AG04450 (cell line): ENCODE results near the gene RUBCN. TPM values are rescaled to one million over a fixed set of nuclear protein-coding genes. Genes with fewer than 3 reads are reported as not detected.

Source experiments
- CTCF ChIA-PET: fragments of 300-600, 350-600 bp; formaldehyde crosslinking; extraction: SDS; loops from one replicate; lab custom pipeline; 2022; ENCODE audit warnings: antibody characterized with exemption, inconsistent platforms; lab: Charles Lee
- POLR2A ChIA-PET: fragments of 350-600 bp; formaldehyde crosslinking; extraction: SDS; loops from one replicate; lab custom pipeline; 2021; ENCODE audit warnings: antibody characterized with exemption, inconsistent platforms; lab: Yijun Ruan, JAX
- DNase-seq: peaks from one replicate; pipeline ENCODE4 v3.0.0-alpha.2; 2011; ENCODE audit warnings: low read depth, low spot score
- H3K27ac ChIP-seq: one replicate; pipeline ENCODE4 v1.5.1; 2012; ENCODE audit warnings: low read depth, low read length, control low read depth
- H3K27me3 ChIP-seq: one replicate; pipeline ENCODE4 v1.6.0; 2012; ENCODE audit warnings: low read length; ENCODE audit not compliant: control insufficient read depth, insufficient read depth
- H3K4me3 ChIP-seq: 2 replicates; pipeline ENCODE4 v1.5.1; 2011; ENCODE audit warnings: mild to moderate bottlenecking, low read depth, low read length, control low read depth
- H3K9me3 ChIP-seq: 2 replicates; pipeline ENCODE4 v1.5.1; 2012; ENCODE audit warnings: low read length; ENCODE audit not compliant: control insufficient read depth, insufficient read depth
- polyA plus RNA-seq: library from polyadenylated mRNA; depleted of rRNA; stranded (reverse); fragments of >200 nt; gene quantifications from 2 replicates; pipeline ENCODE4 v1.2.3, GENCODE V29; 2011
- TF ChIP-seq, protein P1 (sequence below): IDR thresholded peaks from 2 replicates; pipeline ENCODE4 v1.5.1; 2011; ENCODE audit warnings: low read depth, low read length, control low read depth, inconsistent platforms

RUBCN gene
- polyA plus RNA-seq, 1 experiment: 9.4 TPM

DNA sequence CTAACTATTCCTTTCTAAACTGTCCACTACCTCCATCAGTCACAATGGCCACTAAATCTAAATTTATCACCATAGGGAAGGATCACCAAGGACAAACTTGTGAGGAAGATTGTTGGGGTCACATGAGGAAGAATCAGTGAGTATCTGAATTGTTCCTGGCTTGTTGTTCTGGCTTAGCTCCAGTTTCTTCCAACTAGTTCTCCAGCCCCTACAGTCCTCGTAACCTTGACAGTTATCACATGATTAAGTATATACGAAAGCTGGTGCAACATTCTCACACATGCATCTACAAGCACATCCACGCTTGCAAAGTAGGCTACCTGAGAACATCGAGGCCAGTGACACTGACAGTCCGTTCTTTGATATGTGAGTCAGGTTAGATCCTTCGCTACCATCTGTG lies 46.0 kb downstream of the RUBCN start:
- H3K27me3 ChIP-seq: no peaks in the 10 kb centered on the region
- H3K4me3 ChIP-seq: no peak overlapping the region
- TF ChIP-seq, protein P1, sequence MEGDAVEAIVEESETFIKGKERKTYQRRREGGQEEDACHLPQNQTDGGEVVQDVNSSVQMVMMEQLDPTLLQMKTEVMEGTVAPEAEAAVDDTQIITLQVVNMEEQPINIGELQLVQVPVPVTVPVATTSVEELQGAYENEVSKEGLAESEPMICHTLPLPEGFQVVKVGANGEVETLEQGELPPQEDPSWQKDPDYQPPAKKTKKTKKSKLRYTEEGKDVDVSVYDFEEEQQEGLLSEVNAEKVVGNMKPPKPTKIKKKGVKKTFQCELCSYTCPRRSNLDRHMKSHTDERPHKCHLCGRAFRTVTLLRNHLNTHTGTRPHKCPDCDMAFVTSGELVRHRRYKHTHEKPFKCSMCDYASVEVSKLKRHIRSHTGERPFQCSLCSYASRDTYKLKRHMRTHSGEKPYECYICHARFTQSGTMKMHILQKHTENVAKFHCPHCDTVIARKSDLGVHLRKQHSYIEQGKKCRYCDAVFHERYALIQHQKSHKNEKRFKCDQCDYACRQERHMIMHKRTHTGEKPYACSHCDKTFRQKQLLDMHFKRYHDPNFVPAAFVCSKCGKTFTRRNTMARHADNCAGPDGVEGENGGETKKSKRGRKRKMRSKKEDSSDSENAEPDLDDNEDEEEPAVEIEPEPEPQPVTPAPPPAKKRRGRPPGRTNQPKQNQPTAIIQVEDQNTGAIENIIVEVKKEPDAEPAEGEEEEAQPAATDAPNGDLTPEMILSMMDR: no peak
- DNase-seq: no peak
- no peak overlapping the region for H3K27ac ChIP-seq
- CTCF ChIA-PET: no interaction called here
- POLR2A ChIA-PET: no interaction called here
- H3K9me3 ChIP-seq: no peaks in the 10 kb centered on the region

- no peak overlapping the region for H3K4me3 ChIP-seq
- ChIA-PET POLR2A (no interaction called here), CTCF (no interaction called here)
- H3K27me3 ChIP-seq: no peaks in the 10 kb centered on the region
- TF ChIP-seq, protein P1: no peak
- no peak overlapping the region for H3K27ac ChIP-seq
- H3K9me3 ChIP-seq: no peaks in the 10 kb centered on the region
- DNase-seq: no peak
These were observed 49.1 kb downstream of the RUBCN start for GRCh38 chr3:197687570-197687969.

- no peak overlapping the region for H3K27ac ChIP-seq
- no peaks in the 10 kb centered on the region for H3K9me3 ChIP-seq
- no peak for DNase-seq
- no peaks in the 10 kb centered on the region for H3K27me3 ChIP-seq
- H3K4me3 ChIP-seq: no peak overlapping the region
- CTCF ChIA-PET: no interaction called here
- TF ChIP-seq, protein P1: no peak
- POLR2A ChIA-PET: no interaction called here
These were observed 49.8 kb downstream of the RUBCN start for GRCh38 chr3:197686899-197687298.

GRCh38 chr3:197685546-197685945 lies 51.2 kb downstream of the RUBCN start:
- Histone ChIP-seq H3K27ac (no peak overlapping the region), H3K9me3 (no peaks in the 10 kb centered on the region), H3K4me3 (no peak overlapping the region), H3K27me3 (no peaks in the 10 kb centered on the region)
- DNase-seq: no peak
- POLR2A ChIA-PET: no interaction called here
- CTCF ChIA-PET: no interaction called here
- TF ChIP-seq, protein P1: no peak

- ChIA-PET CTCF (no interaction called here), POLR2A (interaction anchor here (1.1 kb wide), 1 partner anchor 53 kb away, joined by 4 read pairs; the partner anchor contains the start of gene RUBCN)
- TF ChIP-seq, protein P1: no peak
- no peaks in the 10 kb centered on the region for H3K27me3 ChIP-seq
- H3K27ac ChIP-seq: no peak overlapping the region
- DNase-seq: no peak
- no peak overlapping the region for H3K4me3 ChIP-seq
- no peaks in the 10 kb centered on the region for H3K9me3 ChIP-seq
These were observed 53.5 kb downstream of the RUBCN start for GRCh38 chr3:197683191-197683590.
